Gastroesophageal sphincter (tissue), 3 donors: Measurements from ENCODE around the gene IFT122.

Source experiments
- EP300 ChIP-seq: sonication (generic); formaldehyde crosslinking; IDR thresholded peaks from one replicate; pipeline ENCODE4 v1.6.1; 2017; ENCODE audit warnings: antibody characterized with exemption, mild to moderate bottlenecking
- POLR2A ChIP-seq, 2 donors: fragments of 450-650 bp; IDR thresholded peaks; one replicate each; pipeline ENCODE4 v1.6.1; 2017; ENCODE audit warnings: antibody characterized with exemption in 2 of 2, mild to moderate bottlenecking in 2 of 2, moderate library complexity in 1 of 2
- POLR2AphosphoS5 ChIP-seq: sonication (generic); formaldehyde crosslinking; IDR thresholded peaks from one replicate; pipeline ENCODE4 v1.6.1; 2017; ENCODE audit warnings: antibody characterized with exemption
- TF ChIP-seq, protein P1 (sequence below), 4 experiments: fragments of 200-600 bp in 2 of 4; fragments of 450-650 bp in 2 of 4; sonication (generic) in 1 of 4; IDR thresholded peaks; one replicate each; pipeline ENCODE4 v1.5.1; 2017 to 2019; ENCODE audit warnings: antibody characterized with exemption in 4 of 4, mild to moderate bottlenecking in 2 of 4, moderate library complexity in 2 of 4

GRCh38 chr3:129428376-129429079 lies 11.5 kb upstream of the IFT122 start, which contains the start of gene EFCAB12:
- TF ChIP-seq POLR2A (IDR thresholded peaks at IDR 0.05) = no peak
- TF ChIP-seq, protein P1, sequence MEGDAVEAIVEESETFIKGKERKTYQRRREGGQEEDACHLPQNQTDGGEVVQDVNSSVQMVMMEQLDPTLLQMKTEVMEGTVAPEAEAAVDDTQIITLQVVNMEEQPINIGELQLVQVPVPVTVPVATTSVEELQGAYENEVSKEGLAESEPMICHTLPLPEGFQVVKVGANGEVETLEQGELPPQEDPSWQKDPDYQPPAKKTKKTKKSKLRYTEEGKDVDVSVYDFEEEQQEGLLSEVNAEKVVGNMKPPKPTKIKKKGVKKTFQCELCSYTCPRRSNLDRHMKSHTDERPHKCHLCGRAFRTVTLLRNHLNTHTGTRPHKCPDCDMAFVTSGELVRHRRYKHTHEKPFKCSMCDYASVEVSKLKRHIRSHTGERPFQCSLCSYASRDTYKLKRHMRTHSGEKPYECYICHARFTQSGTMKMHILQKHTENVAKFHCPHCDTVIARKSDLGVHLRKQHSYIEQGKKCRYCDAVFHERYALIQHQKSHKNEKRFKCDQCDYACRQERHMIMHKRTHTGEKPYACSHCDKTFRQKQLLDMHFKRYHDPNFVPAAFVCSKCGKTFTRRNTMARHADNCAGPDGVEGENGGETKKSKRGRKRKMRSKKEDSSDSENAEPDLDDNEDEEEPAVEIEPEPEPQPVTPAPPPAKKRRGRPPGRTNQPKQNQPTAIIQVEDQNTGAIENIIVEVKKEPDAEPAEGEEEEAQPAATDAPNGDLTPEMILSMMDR (IDR thresholded peaks at IDR 0.05) = no peak
- TF ChIP-seq POLR2AphosphoS5 = peak; percentile 58
- no peak for TF ChIP-seq EP300
